GM12801 (cell line): ENCODE results near the gene PTBP1.

ENCODE experiments used
- CTCF ChIP-seq: IDR thresholded peaks from one replicate; pipeline ENCODE4 v1.5.1; 2011; ENCODE audit warnings: control low read depth; ENCODE audit not compliant: insufficient read length; ENCODE audit errors: extremely low read depth

The PTBP1 gene

GRCh38 chr19:796692-797527, at the start of gene PTBP1:
PTBP1 (plus strand) TSS chr19:797452; CDS start chr19:797498, 46 bp downstream.
- TF ChIP-seq CTCF: no peak

- no peak for TF ChIP-seq CTCF
Measured at GRCh38 chr19:748274-748598, 49.0 kb upstream of the PTBP1 start.

- no peak for TF ChIP-seq CTCF
Measured at GRCh38 chr19:749811-750210, 47.4 kb upstream of the PTBP1 start.

GRCh38 chr19:750640-751423, 46.4 kb upstream of the PTBP1 start, which contains the start of gene MISP:
MISP (plus strand) TSS chr19:751112; CDS start chr19:756947, 5,835 bp downstream.
- TF ChIP-seq CTCF: no peak

- TF ChIP-seq CTCF: no peak
Measured at GRCh38 chr19:751501-752341, 45.5 kb upstream of the PTBP1 start.

GRCh38 chr19:752652-753517, 44.4 kb upstream of the PTBP1 start:
- no peak for TF ChIP-seq CTCF
